Mucosa of stomach (tissue), 1 donor: ENCODE results near the gene CBX1.

Experiments used
- H3K27me3 ChIP-seq: one replicate; pipeline ENCODE4 v1.7.0; 2013; ENCODE audit warnings: mild to moderate bottlenecking, low read length; ENCODE audit not compliant: control insufficient read depth, insufficient read depth
- H3K36me3 ChIP-seq: one replicate; pipeline ENCODE4 v1.7.0; 2013; ENCODE audit warnings: low read length; ENCODE audit not compliant: control insufficient read depth, insufficient read depth
- H3K4me1 ChIP-seq: one replicate; pipeline ENCODE4 v1.7.0; 2013; ENCODE audit warnings: mild to moderate bottlenecking, low read length; ENCODE audit not compliant: control insufficient read depth, insufficient read depth
- H3K4me3 ChIP-seq: one replicate; pipeline ENCODE4 v1.7.0; 2013; ENCODE audit warnings: low read length
- H3K9ac ChIP-seq: one replicate; pipeline ENCODE4 v1.7.0; 2013; ENCODE audit warnings: mild to moderate bottlenecking, low read length, moderate library complexity
- H3K9me3 ChIP-seq: one replicate; pipeline ENCODE4 v1.7.0; 2013; ENCODE audit warnings: mild to moderate bottlenecking, low read length, moderate library complexity; ENCODE audit not compliant: control insufficient read depth
- donor health status: Pancreatic carcinoma.

The CBX1 gene

GRCh38 chr17:48067245-48067644 is 34.0 kb downstream of the CBX1 start:
- no peak overlapping the region for H3K4me3 ChIP-seq
- no peaks in the 10 kb centered on the region for H3K27me3 ChIP-seq
- H3K9ac ChIP-seq = no peak overlapping the region
- H3K36me3 ChIP-seq = no peaks in the 10 kb centered on the region
- no peaks in the 10 kb centered on the region for H3K4me1 ChIP-seq
- no peaks in the 10 kb centered on the region for H3K9me3 ChIP-seq

- Histone ChIP-seq H3K36me3 (no peaks in the 10 kb centered on the region), H3K4me3 (no peak overlapping the region), H3K27me3 (no peaks in the 10 kb centered on the region), H3K4me1 (no peaks in the 10 kb centered on the region), H3K9ac (no peak overlapping the region), H3K9me3 (no peaks in the 10 kb centered on the region)
These were observed 34.6 kb downstream of the CBX1 start for GRCh38 chr17:48066656-48067055.

GRCh38 chr17:48066192-48066591 is 35.1 kb downstream of the CBX1 start:
- Histone ChIP-seq H3K27me3 (no peaks in the 10 kb centered on the region), H3K4me3 (no peak overlapping the region), H3K9me3 (no peaks in the 10 kb centered on the region), H3K4me1 (no peaks in the 10 kb centered on the region), H3K9ac (no peak overlapping the region), H3K36me3 (no peaks in the 10 kb centered on the region)

- no peaks in the 10 kb centered on the region for H3K4me1 ChIP-seq
- H3K4me3 ChIP-seq = no peak overlapping the region
- no peaks in the 10 kb centered on the region for H3K27me3 ChIP-seq
- H3K9me3 ChIP-seq = no peaks in the 10 kb centered on the region
- H3K36me3 ChIP-seq = peaks cover 5% of the 10 kb centered on the region
- H3K9ac ChIP-seq = no peak overlapping the region
These were observed 36.6 kb downstream of the CBX1 start for GRCh38 chr17:48064638-48065037.

GRCh38 chr17:48062273-48062672 is 39.0 kb downstream of the CBX1 start:
- Histone ChIP-seq H3K4me3 (no peak overlapping the region), H3K9me3 (no peaks in the 10 kb centered on the region), H3K4me1 (no peaks in the 10 kb centered on the region), H3K27me3 (no peaks in the 10 kb centered on the region), H3K9ac (no peak overlapping the region), H3K36me3 (peaks cover 27% of the 10 kb centered on the region)

GRCh38 chr17:48060249-48060648 is 41.0 kb downstream of the CBX1 start:
- no peaks in the 10 kb centered on the region for H3K27me3 ChIP-seq
- H3K36me3 ChIP-seq = peaks cover 30% of the 10 kb centered on the region
- no peak overlapping the region for H3K9ac ChIP-seq
- peaks cover 8% of the 10 kb centered on the region for H3K4me1 ChIP-seq
- no peaks in the 10 kb centered on the region for H3K9me3 ChIP-seq
- no peak overlapping the region for H3K4me3 ChIP-seq

- H3K9ac ChIP-seq = no peak overlapping the region
- H3K4me1 ChIP-seq = peaks cover 14% of the 10 kb centered on the region
- H3K4me3 ChIP-seq = no peak overlapping the region
- H3K27me3 ChIP-seq = no peaks in the 10 kb centered on the region
- H3K9me3 ChIP-seq = no peaks in the 10 kb centered on the region
- H3K36me3 ChIP-seq = peaks cover 30% of the 10 kb centered on the region
These were observed 42.1 kb downstream of the CBX1 start for GRCh38 chr17:48059125-48059668.

- H3K9ac ChIP-seq = no peak overlapping the region
- H3K4me3 ChIP-seq = no peak overlapping the region
- H3K36me3 ChIP-seq = peaks cover 35% of the 10 kb centered on the region
- no peaks in the 10 kb centered on the region for H3K27me3 ChIP-seq
- H3K4me1 ChIP-seq = peaks cover 20% of the 10 kb centered on the region
- H3K9me3 ChIP-seq = no peaks in the 10 kb centered on the region
These were observed 42.7 kb downstream of the CBX1 start for GRCh38 chr17:48058393-48059124.

- Histone ChIP-seq H3K4me1 (peaks cover 29% of the 10 kb centered on the region), H3K9me3 (no peaks in the 10 kb centered on the region), H3K27me3 (no peaks in the 10 kb centered on the region), H3K36me3 (peaks cover 37% of the 10 kb centered on the region), H3K9ac (no peak overlapping the region), H3K4me3 (no peak overlapping the region)
These were observed 43.7 kb downstream of the CBX1 start for GRCh38 chr17:48057626-48058025.

GRCh38 chr17:48056879-48057278 is 44.4 kb downstream of the CBX1 start:
- H3K4me1 ChIP-seq = peaks cover 37% of the 10 kb centered on the region
- H3K4me3 ChIP-seq = no peak overlapping the region
- no peaks in the 10 kb centered on the region for H3K9me3 ChIP-seq
- H3K36me3 ChIP-seq = peaks cover 37% of the 10 kb centered on the region
- no peaks in the 10 kb centered on the region for H3K27me3 ChIP-seq
- H3K9ac ChIP-seq = no peak overlapping the region

- Histone ChIP-seq H3K9ac (no peak overlapping the region), H3K36me3 (peaks cover 37% of the 10 kb centered on the region), H3K4me1 (peaks cover 43% of the 10 kb centered on the region), H3K9me3 (no peaks in the 10 kb centered on the region), H3K27me3 (no peaks in the 10 kb centered on the region), H3K4me3 (no peak overlapping the region)
These were observed 45.0 kb downstream of the CBX1 start for GRCh38 chr17:48056246-48056745.

- peaks cover 37% of the 10 kb centered on the region for H3K36me3 ChIP-seq
- H3K4me3 ChIP-seq = no peak overlapping the region
- H3K9ac ChIP-seq = no peak overlapping the region
- H3K4me1 ChIP-seq = peaks cover 49% of the 10 kb centered on the region
- no peaks in the 10 kb centered on the region for H3K27me3 ChIP-seq
- no peaks in the 10 kb centered on the region for H3K9me3 ChIP-seq
These were observed 45.6 kb downstream of the CBX1 start for GRCh38 chr17:48055531-48056245.
